ENCODE measurements around the gene CFAP74.

- TF ChIP-seq, protein P1, sequence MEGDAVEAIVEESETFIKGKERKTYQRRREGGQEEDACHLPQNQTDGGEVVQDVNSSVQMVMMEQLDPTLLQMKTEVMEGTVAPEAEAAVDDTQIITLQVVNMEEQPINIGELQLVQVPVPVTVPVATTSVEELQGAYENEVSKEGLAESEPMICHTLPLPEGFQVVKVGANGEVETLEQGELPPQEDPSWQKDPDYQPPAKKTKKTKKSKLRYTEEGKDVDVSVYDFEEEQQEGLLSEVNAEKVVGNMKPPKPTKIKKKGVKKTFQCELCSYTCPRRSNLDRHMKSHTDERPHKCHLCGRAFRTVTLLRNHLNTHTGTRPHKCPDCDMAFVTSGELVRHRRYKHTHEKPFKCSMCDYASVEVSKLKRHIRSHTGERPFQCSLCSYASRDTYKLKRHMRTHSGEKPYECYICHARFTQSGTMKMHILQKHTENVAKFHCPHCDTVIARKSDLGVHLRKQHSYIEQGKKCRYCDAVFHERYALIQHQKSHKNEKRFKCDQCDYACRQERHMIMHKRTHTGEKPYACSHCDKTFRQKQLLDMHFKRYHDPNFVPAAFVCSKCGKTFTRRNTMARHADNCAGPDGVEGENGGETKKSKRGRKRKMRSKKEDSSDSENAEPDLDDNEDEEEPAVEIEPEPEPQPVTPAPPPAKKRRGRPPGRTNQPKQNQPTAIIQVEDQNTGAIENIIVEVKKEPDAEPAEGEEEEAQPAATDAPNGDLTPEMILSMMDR (IDR thresholded peaks at IDR 0.05 in 4 of 5, conservative IDR thresholded peaks at IDR 0.05 in 1 of 5): no peak
- no peak for TF ChIP-seq POLR2A (IDR thresholded peaks at IDR 0.05)
Observed at GRCh38 chr1:2038229-2038628, 34.6 kb upstream of the CFAP74 start.
